Upper lobe of right lung (tissue), 1 donor: ENCODE data around the gene SHISA7. TPM values are rescaled to one million over a fixed set of nuclear protein-coding genes. Genes with fewer than 3 reads are reported as not detected.

Experiments used
- ATAC-seq: fragments of 200-7000 bp; cut with Tn5 transposase; one replicate; pipeline ENCODE4 v1.9.1; 2020; ENCODE audit warnings: mild to moderate bottlenecking, moderate library complexity
- DNase-seq: peaks from one replicate; pipeline ENCODE4 v3.0.0-alpha.2; 2020
- H3K27ac ChIP-seq: fragments of 200-600 bp; one replicate; pipeline ENCODE4 v1.8.0; 2022
- H3K27me3 ChIP-seq: fragments of 200-600 bp; one replicate; pipeline ENCODE4 v1.8.0; 2022; ENCODE audit warnings: mild to moderate bottlenecking
- H3K36me3 ChIP-seq: fragments of 200-600 bp; one replicate; pipeline ENCODE4 v1.8.0; 2022
- H3K4me1 ChIP-seq: fragments of 200-600 bp; one replicate; pipeline ENCODE4 v1.8.0; 2022
- H3K4me3 ChIP-seq: fragments of 200-600 bp; one replicate; pipeline ENCODE4 v1.8.0; 2022; ENCODE audit warnings: mild to moderate bottlenecking
- H3K9me3 ChIP-seq: fragments of 200-600 bp; one replicate; pipeline ENCODE4 v1.8.0; 2022
- intact Hi-C: fragments of 100-400 bp; cut with DNase I; formaldehyde crosslinking; loops from one replicate; pipeline ENCODE4 v1.11.0; 2022
- total RNA-seq: library from RNA; stranded (reverse); fragmentation: NEBNext Ultra II Directional; extraction: Animal tissue kit (Norgen Biotek cat#: 25700); gene quantifications from one replicate; pipeline ENCODE4 v1.2.1, GENCODE V29; 2021
- TF ChIP-seq, protein P1 (sequence below): fragments of 200-600 bp; IDR thresholded peaks from one replicate; pipeline ENCODE4 v1.8.0; 2022; ENCODE audit warnings: antibody characterized with exemption
- donor health status: DM: no; HTN: yes; CAD: no; lungs with severe emphysema.

SHISA7 gene
- total RNA-seq, 1 donor from 2014 or later: not detected

DNA sequence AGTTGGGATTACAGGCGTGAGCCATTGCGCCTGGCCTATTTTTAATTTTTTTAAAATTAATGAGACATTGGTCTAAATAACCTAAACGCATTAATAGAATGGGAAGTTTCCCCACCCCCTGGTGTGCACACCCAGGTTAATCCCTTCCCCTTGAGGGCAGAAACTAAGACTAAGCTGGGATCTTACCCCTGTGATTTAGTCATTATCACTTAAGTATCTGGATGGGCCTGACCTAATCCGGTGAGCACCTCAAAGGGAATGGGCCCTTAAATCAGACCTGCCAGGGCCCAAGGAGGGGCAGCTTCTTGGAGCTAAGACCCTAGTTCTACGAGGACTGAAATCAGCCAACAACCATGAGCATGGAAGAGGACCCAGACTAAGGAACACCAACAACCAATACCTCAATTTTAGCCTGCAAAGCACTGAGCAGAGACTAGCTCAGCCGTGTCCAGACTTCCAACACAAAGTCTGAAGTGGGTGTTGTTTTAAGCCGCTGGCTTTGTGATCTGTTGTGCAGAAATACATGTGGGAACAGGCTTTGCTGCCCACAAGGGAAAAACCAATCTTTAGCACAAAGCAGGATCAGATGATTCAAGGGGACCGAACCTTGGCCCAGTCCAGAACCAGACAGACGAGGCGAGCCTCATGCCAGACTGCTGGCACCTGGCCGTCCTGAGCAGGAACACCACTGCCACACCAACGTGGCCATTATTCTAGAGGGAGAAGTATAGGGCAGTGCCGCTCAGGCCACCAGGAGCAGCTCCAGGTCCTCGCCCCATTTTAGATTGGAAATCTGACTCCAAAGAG is 42.6 kb downstream of the SHISA7 start:
- intact Hi-C loops: no loop called here
- TF ChIP-seq, protein P1, sequence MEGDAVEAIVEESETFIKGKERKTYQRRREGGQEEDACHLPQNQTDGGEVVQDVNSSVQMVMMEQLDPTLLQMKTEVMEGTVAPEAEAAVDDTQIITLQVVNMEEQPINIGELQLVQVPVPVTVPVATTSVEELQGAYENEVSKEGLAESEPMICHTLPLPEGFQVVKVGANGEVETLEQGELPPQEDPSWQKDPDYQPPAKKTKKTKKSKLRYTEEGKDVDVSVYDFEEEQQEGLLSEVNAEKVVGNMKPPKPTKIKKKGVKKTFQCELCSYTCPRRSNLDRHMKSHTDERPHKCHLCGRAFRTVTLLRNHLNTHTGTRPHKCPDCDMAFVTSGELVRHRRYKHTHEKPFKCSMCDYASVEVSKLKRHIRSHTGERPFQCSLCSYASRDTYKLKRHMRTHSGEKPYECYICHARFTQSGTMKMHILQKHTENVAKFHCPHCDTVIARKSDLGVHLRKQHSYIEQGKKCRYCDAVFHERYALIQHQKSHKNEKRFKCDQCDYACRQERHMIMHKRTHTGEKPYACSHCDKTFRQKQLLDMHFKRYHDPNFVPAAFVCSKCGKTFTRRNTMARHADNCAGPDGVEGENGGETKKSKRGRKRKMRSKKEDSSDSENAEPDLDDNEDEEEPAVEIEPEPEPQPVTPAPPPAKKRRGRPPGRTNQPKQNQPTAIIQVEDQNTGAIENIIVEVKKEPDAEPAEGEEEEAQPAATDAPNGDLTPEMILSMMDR: no peak
- Histone ChIP-seq H3K4me3 (no peak overlapping the region), H3K27me3 (no peaks in the 10 kb centered on the region), H3K9me3 (no peaks in the 10 kb centered on the region), H3K27ac (no peak overlapping the region), H3K36me3 (peaks cover 33% of the 10 kb centered on the region), H3K4me1 (peaks cover under 1% of the 10 kb centered on the region)
- no peak for DNase-seq
- no peak for ATAC-seq

DNA sequence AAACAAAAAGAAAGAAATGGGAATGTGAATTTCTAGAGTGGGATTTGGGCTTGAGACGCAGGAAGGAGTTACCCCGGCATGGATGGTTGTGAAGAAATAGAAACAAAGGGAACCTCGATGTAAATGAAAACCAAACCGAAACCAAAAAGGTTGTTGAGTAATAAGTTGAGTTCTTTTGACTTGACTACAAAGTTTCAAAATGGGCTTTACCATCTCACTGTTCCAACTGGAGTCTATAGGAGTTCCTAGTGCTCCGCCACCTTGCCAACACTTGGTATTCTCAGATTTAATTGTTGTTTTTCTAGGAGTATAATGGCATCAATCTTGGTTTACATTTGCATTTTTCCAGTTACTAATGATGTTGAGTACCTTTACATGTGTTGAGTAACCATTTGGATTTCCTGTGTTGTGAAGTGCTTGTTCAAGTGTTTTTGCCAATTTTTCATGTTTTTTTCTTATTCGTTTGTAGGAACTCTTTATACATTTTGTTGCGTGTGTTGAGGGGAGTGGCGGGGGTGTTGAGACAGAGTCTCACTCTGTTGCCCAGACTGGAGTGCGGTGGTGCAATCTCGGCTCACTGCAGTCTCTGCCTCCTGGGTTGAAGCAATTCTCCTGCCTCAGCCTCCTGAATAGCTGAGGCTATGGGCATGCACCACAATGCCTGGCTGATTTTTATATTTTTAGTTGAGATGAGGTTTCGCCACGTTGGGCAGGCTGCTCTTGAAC is 44.7 kb downstream of the SHISA7 start:
- ATAC-seq (peak; percentile 59), DNase-seq (peak; percentile 77)
- Histone ChIP-seq H3K27ac (no peak overlapping the region), H3K9me3 (no peaks in the 10 kb centered on the region), H3K36me3 (peaks cover 22% of the 10 kb centered on the region), H3K4me1 (no peaks in the 10 kb centered on the region), H3K27me3 (no peaks in the 10 kb centered on the region), H3K4me3 (no peak overlapping the region)
- TF ChIP-seq, protein P1: no peak
- intact Hi-C loops: no loop called here

DNA sequence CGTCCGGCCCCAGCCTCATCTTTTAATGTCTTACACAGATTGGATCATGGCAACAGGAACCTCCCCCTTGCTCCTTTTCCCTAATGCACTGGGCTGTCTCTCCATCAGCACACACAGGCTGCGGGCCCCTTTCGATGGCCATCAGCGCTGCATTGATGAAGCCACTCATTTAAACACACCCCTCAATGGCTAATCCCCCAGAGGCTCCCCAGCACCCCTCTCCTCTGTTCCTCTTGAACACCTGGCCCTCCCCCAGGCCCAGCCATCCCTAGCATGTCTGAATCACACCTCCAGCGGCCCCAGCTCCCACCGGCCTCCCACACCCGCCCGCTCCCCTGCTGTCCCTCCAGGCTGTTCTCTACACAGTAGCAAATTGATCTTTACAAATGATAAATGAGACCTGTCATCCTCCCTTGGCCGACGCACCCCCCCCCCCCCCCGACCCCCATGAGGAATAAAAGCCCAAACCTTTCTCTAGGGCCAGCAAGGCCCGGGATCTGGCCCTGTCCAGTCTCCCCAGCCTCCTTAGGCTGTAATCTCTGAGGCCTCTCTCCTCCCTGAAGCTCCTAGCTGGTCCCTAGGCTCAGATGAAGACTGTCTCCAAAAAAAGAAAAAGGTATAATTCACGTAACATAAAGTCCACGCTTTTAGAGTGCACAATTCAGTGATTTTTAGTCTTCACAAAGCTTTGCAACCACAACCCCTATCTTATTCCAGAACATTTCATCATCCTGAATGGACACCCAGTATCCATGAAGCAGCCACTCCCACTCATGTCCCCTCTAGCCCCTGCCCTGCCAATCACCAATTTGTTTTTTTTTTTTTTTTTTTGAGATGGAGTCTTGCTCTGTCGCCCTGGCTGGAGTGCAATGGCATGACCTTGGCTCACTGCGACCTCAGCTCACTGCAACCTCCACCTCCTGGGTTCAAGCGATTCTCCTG is 50.0 kb downstream of the SHISA7 start:
- Histone ChIP-seq H3K4me1 (peaks cover 9% of the 10 kb centered on the region), H3K36me3 (peaks cover 30% of the 10 kb centered on the region), H3K27ac (no peak overlapping the region), H3K4me3 (no peak overlapping the region), H3K27me3 (no peaks in the 10 kb centered on the region), H3K9me3 (no peaks in the 10 kb centered on the region)
- TF ChIP-seq, protein P1: no peak
- DNase-seq (no peak), ATAC-seq (no peak)
- intact Hi-C loops: no loop called here

DNA sequence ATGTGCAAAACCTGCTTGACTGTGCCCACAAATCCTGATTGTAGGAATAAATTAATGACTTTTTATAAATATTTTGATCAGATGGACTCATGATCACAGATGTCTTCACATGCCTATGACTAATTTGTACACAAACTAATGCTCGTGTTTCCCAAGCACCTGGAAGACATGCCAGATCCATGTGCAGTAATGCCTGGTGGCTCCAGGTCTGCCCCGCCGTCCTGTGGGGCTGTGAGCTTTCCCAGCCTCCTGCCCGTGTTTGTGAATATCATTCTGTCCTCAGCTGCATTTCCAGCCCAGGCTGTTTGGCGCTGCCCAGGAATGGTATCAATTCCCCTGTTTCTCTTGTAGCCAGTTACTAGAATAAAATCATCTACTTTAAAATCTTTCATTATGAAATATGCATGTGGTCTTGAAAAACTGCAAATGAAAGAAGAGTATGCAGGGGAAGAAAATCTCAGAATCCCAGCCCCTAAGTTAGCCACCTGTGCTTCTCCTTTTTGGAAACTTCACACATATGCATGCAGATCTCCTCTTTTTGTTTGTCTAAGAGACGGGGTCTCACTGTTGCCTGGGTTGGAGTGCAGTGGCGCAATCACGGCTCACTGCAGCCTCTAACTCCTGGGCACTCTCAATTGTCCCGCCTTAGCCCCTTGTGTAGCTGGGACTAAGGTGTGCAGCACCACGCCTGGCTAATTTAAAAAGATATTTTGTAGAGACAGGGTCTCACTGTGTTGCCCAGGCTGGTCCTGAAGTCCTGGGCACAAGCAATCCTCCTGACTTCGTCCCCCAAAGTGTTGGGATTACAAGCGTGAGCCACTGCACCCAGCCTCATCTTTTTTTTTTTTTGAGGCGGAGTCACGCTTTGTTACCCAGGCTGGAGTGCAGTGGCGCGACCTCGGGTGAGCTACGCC is 51.1 kb downstream of the SHISA7 start:
- Histone ChIP-seq H3K4me1 (peaks cover 21% of the 10 kb centered on the region), H3K36me3 (peaks cover 41% of the 10 kb centered on the region), H3K27me3 (no peaks in the 10 kb centered on the region), H3K4me3 (no peak overlapping the region), H3K27ac (no peak overlapping the region), H3K9me3 (no peaks in the 10 kb centered on the region)
- TF ChIP-seq, protein P1: no peak
- DNase-seq: no peak
- intact Hi-C loops: no loop called here
- ATAC-seq: no peak
